Endothelial cell (in vitro differentiated cells): ENCODE measurements around the gene ADIPOR2. TPM values are rescaled to one million over a fixed set of nuclear protein-coding genes. Genes with fewer than 3 reads are reported as not detected.
"Not testable (repeated sequence)": the region's sequence is repeated elsewhere in the genome, so short reads cannot be mapped to it uniquely, and the experiment has no call there.

Experiments used
- DNase-seq: peaks from one replicate; pipeline ENCODE4 v3.0.0; 2021; ENCODE audit warnings: low spot score
- H3K27ac Mint-ChIP-seq: one replicate; pipeline ENCODE4 v1.8.0; 2021; ENCODE audit warnings: mixed read lengths, inconsistent platforms; ENCODE audit not compliant: unreplicated experiment
- H3K27me3 Mint-ChIP-seq: one replicate; pipeline ENCODE4 v1.8.0; 2021; ENCODE audit warnings: mild to moderate bottlenecking, moderate library complexity, mixed read lengths, inconsistent platforms; ENCODE audit not compliant: unreplicated experiment
- H3K36me3 Mint-ChIP-seq: one replicate; pipeline ENCODE4 v1.8.0; 2021; ENCODE audit warnings: mild to moderate bottlenecking, low read depth, mixed read lengths, inconsistent platforms; ENCODE audit not compliant: unreplicated experiment
- H3K4me1 Mint-ChIP-seq: one replicate; pipeline ENCODE4 v1.8.0; 2021; ENCODE audit warnings: mild to moderate bottlenecking, mixed read lengths, inconsistent platforms; ENCODE audit not compliant: unreplicated experiment
- H3K4me3 Mint-ChIP-seq: one replicate; pipeline ENCODE4 v1.8.0; 2021; ENCODE audit warnings: mild to moderate bottlenecking, mixed read lengths, inconsistent platforms; ENCODE audit not compliant: unreplicated experiment
- H3K9me3 Mint-ChIP-seq: one replicate; pipeline ENCODE4 v1.8.0; 2021; ENCODE audit warnings: mixed read lengths, inconsistent platforms; ENCODE audit not compliant: unreplicated experiment
- total RNA-seq: library from RNA; stranded (reverse); fragmentation: NEBNext Ultra II Directional; extraction: Animal tissue kit (Norgen Biotek cat#: 25700); gene quantifications from one replicate; pipeline ENCODE4 v1.2.1, GENCODE V29; 2021; ENCODE audit not compliant: unreplicated experiment
- TF ChIP-seq, protein P1 (sequence below): fragments of 200-600 bp; sonication (generic); IDR thresholded peaks from one replicate; pipeline ENCODE4 v1.5.0; 2021; ENCODE audit warnings: antibody characterized with exemption; ENCODE audit not compliant: unreplicated experiment

ADIPOR2 gene
- total RNA-seq, 1 donor from 2014 or later, result 41.8 TPM

- no peaks in the 10 kb centered on the region for H3K4me1 Mint-ChIP-seq
- no peak for DNase-seq
- H3K27ac Mint-ChIP-seq, result no peak overlapping the region
- no peaks in the 10 kb centered on the region for H3K27me3 Mint-ChIP-seq
- TF ChIP-seq, protein P1, sequence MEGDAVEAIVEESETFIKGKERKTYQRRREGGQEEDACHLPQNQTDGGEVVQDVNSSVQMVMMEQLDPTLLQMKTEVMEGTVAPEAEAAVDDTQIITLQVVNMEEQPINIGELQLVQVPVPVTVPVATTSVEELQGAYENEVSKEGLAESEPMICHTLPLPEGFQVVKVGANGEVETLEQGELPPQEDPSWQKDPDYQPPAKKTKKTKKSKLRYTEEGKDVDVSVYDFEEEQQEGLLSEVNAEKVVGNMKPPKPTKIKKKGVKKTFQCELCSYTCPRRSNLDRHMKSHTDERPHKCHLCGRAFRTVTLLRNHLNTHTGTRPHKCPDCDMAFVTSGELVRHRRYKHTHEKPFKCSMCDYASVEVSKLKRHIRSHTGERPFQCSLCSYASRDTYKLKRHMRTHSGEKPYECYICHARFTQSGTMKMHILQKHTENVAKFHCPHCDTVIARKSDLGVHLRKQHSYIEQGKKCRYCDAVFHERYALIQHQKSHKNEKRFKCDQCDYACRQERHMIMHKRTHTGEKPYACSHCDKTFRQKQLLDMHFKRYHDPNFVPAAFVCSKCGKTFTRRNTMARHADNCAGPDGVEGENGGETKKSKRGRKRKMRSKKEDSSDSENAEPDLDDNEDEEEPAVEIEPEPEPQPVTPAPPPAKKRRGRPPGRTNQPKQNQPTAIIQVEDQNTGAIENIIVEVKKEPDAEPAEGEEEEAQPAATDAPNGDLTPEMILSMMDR, result no peak
- H3K36me3 Mint-ChIP-seq, result no peaks in the 10 kb centered on the region
- no peaks in the 10 kb centered on the region for H3K9me3 Mint-ChIP-seq
- H3K4me3 Mint-ChIP-seq, result no peak overlapping the region
These were observed 42.0 kb downstream of the ADIPOR2 start for GRCh38 chr12:1732914-1733313.

DNA sequence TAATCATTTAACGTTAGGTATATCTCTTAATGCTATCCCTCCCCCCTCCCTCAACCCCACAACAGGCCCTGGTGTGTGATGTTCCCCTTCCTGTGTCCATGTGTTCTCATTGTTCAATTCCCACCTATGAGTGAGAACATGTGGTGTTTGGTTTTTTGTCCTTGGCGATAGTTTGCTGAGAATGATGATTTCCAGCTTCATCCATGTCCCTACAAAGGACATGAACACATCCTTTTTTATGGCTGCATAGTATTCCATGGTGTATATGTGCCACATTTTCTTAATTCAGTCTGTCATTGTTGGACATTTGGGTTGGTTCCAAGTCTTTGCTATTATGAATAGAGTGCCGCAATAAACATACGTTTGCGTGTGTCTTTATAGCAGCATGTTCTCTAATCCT, 42.8 kb downstream of the ADIPOR2 start:
- not testable (repeated sequence) for H3K36me3 Mint-ChIP-seq, H3K4me1 Mint-ChIP-seq, H3K4me3 Mint-ChIP-seq, H3K27me3 Mint-ChIP-seq, H3K27ac Mint-ChIP-seq, DNase-seq, H3K9me3 Mint-ChIP-seq

GRCh38 chr12:1737652-1738286, 46.9 kb downstream of the ADIPOR2 start:
- no peak for DNase-seq
- H3K9me3 Mint-ChIP-seq, result no peaks in the 10 kb centered on the region
- H3K36me3 Mint-ChIP-seq, result no peaks in the 10 kb centered on the region
- H3K27ac Mint-ChIP-seq, result no peak overlapping the region
- H3K4me3 Mint-ChIP-seq, result no peak overlapping the region
- H3K4me1 Mint-ChIP-seq, result peaks cover 12% of the 10 kb centered on the region
- no peaks in the 10 kb centered on the region for H3K27me3 Mint-ChIP-seq
- TF ChIP-seq, protein P1, result no peak

GRCh38 chr12:1738446-1738845, 47.6 kb downstream of the ADIPOR2 start:
- TF ChIP-seq, protein P1, result no peak
- Mint-ChIP-seq H3K4me3 (no peak overlapping the region), H3K36me3 (no peaks in the 10 kb centered on the region), H3K27me3 (no peaks in the 10 kb centered on the region), H3K9me3 (no peaks in the 10 kb centered on the region), H3K4me1 (peaks cover 12% of the 10 kb centered on the region), H3K27ac (no peak overlapping the region)
- DNase-seq, result no peak

- Mint-ChIP-seq H3K4me1 (peaks cover 12% of the 10 kb centered on the region), H3K27ac (no peak overlapping the region), H3K4me3 (no peak overlapping the region), H3K27me3 (no peaks in the 10 kb centered on the region), H3K9me3 (no peaks in the 10 kb centered on the region), H3K36me3 (no peaks in the 10 kb centered on the region)
- TF ChIP-seq, protein P1, result no peak
- DNase-seq, result no peak
These were observed 48.5 kb downstream of the ADIPOR2 start for GRCh38 chr12:1739368-1739767.
